K562 (cell line): Measurements from ENCODE around the gene HIF1AN. TPM values are rescaled to one million over a fixed set of nuclear protein-coding genes. Genes with fewer than 3 reads are reported as not detected.

Experiments
- ATAC-seq: fragments of 200-7000 bp; cut with Tn5 transposase; 3 replicates; pipeline ENCODE4 v1.9.1; 2020; ENCODE audit warnings: moderate library complexity
- BruUV-seq: library from RNA; stranded (reverse); fragments of 400-500 nt; replicated peaks from 2 replicates; lab custom pipeline; 2021; lab: Mats Ljungman, UMichigan
- CTCF ChIA-PET: fragments of 300-600 bp; formaldehyde crosslinking; extraction: SDS; loops from one replicate; lab custom pipeline; 2021; ENCODE audit warnings: low intra/inter-chr PET ratio; lab: Yijun Ruan, JAX
- POLR2A ChIA-PET: fragments of 300-600, 350-650 bp; sonication (Branson Sonifier 250); formaldehyde crosslinking; extraction: SDS; loops from one replicate; lab custom pipeline; 2021; ENCODE audit warnings: antibody characterized with exemption, inconsistent platforms; lab: Yijun Ruan, JAX
- DNase-seq, 4 experiments: peaks; one replicate each; pipeline versions ENCODE4 v3.0.0 to v3.0.0-alpha.2; 2011 to 2018; ENCODE audit warnings: low spot score in 3 of 4, mixed read lengths in 3 of 4; ENCODE audit errors: extremely low read depth in 1 of 4
- FAIRE-seq: peaks from 2 replicates; lab custom pipeline; 2011; peaks lifted over from hg19 to GRCh38; lab: Jason Lieb, UNC
- H2AFZ ChIP-seq: 2 replicates; pipeline ENCODE4 v1.6.0; 2011; ENCODE audit warnings: low read depth, low read length, control low read depth, inconsistent platforms
- H3K27ac ChIP-seq: fragments of 200-600 bp; 3 replicates; pipeline ENCODE4 v1.8.0; 2011; ENCODE audit warnings: low read depth, mild to moderate bottlenecking, control low read depth, inconsistent platforms, low read length, moderate library complexity, mixed read lengths; ENCODE audit errors: extremely low read depth
- H3K27me3 ChIP-seq, 2 experiments: fragments of 300-600 bp in 1 of 2; 2 replicates in 1 of 2; 3 replicates in 1 of 2; pipeline versions ENCODE4 v1.6.0 to v1.8.0; 2011; ENCODE audit warnings: inconsistent platforms in 2 of 2, low read length in 2 of 2, mild to moderate bottlenecking in 1 of 2, mixed read lengths in 1 of 2, moderate library complexity in 1 of 2; ENCODE audit not compliant: control insufficient read depth in 2 of 2, insufficient read depth in 2 of 2
- H3K36me3 ChIP-seq: fragments of 300-600 bp; 3 replicates; pipeline ENCODE4 v1.8.0; 2011; ENCODE audit warnings: mild to moderate bottlenecking, low read length, inconsistent platforms; ENCODE audit not compliant: control insufficient read depth, insufficient read depth
- H3K4me1 ChIP-seq, 2 experiments: fragments of 200-600 bp in 1 of 2; replicated peaks in 1 of 2; 2 replicates in 1 of 2; 3 replicates in 1 of 2; pipeline versions ENCODE4 v1.5.1 to v1.8.0; 2011; ENCODE audit warnings: inconsistent platforms in 2 of 2, low read length in 2 of 2, mild to moderate bottlenecking in 1 of 2, mixed read lengths in 1 of 2, moderate library complexity in 1 of 2; ENCODE audit not compliant: control insufficient read depth in 2 of 2, insufficient read depth in 2 of 2
- H3K4me2 ChIP-seq: 2 replicates; pipeline ENCODE4 v1.6.1; 2011; ENCODE audit warnings: low read length, control low read depth, inconsistent platforms, mixed read lengths; ENCODE audit not compliant: insufficient read depth
- H3K4me3 ChIP-seq: fragments of 200-600 bp; sonication (generic), shearing (Covaris generic); 2 replicates; pipeline ENCODE4 v1.5.1; 2016; ENCODE audit warnings: control low read depth, inconsistent platforms
- H3K79me2 ChIP-seq: fragments of 200-600 bp; 3 replicates; pipeline ENCODE4 v1.8.0; 2011; ENCODE audit warnings: low read length, inconsistent platforms; ENCODE audit not compliant: control insufficient read depth, insufficient read depth
- H3K9ac ChIP-seq, 2 experiments: 2 replicates each; pipeline versions ENCODE4 v1.6.0 to v1.6.1; 2011; ENCODE audit warnings: low read depth in 2 of 2, low read length in 2 of 2, control low read depth in 1 of 2, inconsistent platforms in 1 of 2, mild to moderate bottlenecking in 1 of 2, mixed read lengths in 1 of 2; ENCODE audit not compliant: insufficient read depth in 1 of 2
- H3K9me1 ChIP-seq: one replicate; pipeline ENCODE4 v1.6.0; 2011; ENCODE audit warnings: inconsistent platforms, mild to moderate bottlenecking, low read length, moderate library complexity; ENCODE audit not compliant: control insufficient read depth, insufficient read depth
- H3K9me3 ChIP-seq: replicated peaks from 2 replicates; pipeline ENCODE4 v1.5.1; 2011; ENCODE audit warnings: low read depth, low read length, inconsistent platforms; ENCODE audit not compliant: control insufficient read depth, insufficient read depth
- H4K20me1 ChIP-seq: replicated peaks from 2 replicates; pipeline ENCODE4 v1.6.1; 2011; ENCODE audit warnings: low read length, inconsistent platforms, mixed read lengths; ENCODE audit not compliant: control insufficient read depth, insufficient read depth
- ATF2 ChIP-seq: sonication (generic); formaldehyde crosslinking; IDR thresholded peaks from 2 replicates; pipeline ENCODE4 v1.8.1; 2022; ENCODE audit warnings: missing genetic modification reagents
- BACH1 ChIP-seq: fragments of 200-800 bp; sonication (Bioruptor generic); IDR thresholded peaks from 2 replicates; pipeline ENCODE4 v1.6.1; 2016; ENCODE audit warnings: missing genetic modification characterization, missing compliant biosample characterization
- BMI1 ChIP-seq: fragments of 150-350 bp; IDR thresholded peaks from 2 replicates; pipeline ENCODE4 v1.6.1; 2014; ENCODE audit warnings: low read length
- BRD9 ChIP-seq: fragments of 450-650 bp; IDR thresholded peaks from 2 replicates; pipeline ENCODE4 v1.6.1; 2018; ENCODE audit warnings: low read depth; ENCODE audit not compliant: partially characterized antibody
- HBP1 ChIP-seq: fragments of 450-650 bp; formaldehyde crosslinking; IDR thresholded peaks from 2 replicates; pipeline ENCODE4 v1.4.0; 2022; ENCODE audit warnings: missing genetic modification characterization
- HDAC8 ChIP-seq: fragments of 450-650 bp; IDR thresholded peaks from 2 replicates; pipeline ENCODE4 v1.6.1; 2016; ENCODE audit warnings: mild to moderate bottlenecking, missing genetic modification characterization, moderate library complexity, missing compliant biosample characterization
- JUN ChIP-seq, 2 experiments: sonication (generic) in 1 of 2; formaldehyde crosslinking in 1 of 2; IDR thresholded peaks; 2 replicates each; pipeline versions ENCODE4 v1.6.1 to v1.8.0; 2012 to 2022; ENCODE audit warnings: borderline replicate concordance in 2 of 2, mild to moderate bottlenecking in 2 of 2, improper control_type of control experiment in 1 of 2, low read depth in 1 of 2, low read length in 1 of 2, missing genetic modification reagents in 1 of 2
- NCOA6 ChIP-seq: fragments of 450-650 bp; IDR thresholded peaks from 2 replicates; pipeline ENCODE4 v1.6.1; 2017; ENCODE audit warnings: mild to moderate bottlenecking
- SMAD2 ChIP-seq: fragments of 150-350 bp; IDR thresholded peaks from 2 replicates; pipeline ENCODE4 v1.6.1; 2014; ENCODE audit warnings: low read depth, mild to moderate bottlenecking, low read length
- SRSF9 ChIP-seq: fragments of 200-400 bp; formaldehyde crosslinking; IDR thresholded peaks from 2 replicates; pipeline ENCODE4 v1.6.1; 2017; ENCODE audit warnings: low read depth, low read length, borderline replicate concordance
- ZNF217 ChIP-seq: sonication (generic); formaldehyde crosslinking; IDR thresholded peaks from 2 replicates; pipeline ENCODE4 v1.8.0; 2022; ENCODE audit warnings: mild to moderate bottlenecking, missing genetic modification reagents
- ZNF512 ChIP-seq: IDR thresholded peaks from 2 replicates; pipeline ENCODE4 v1.6.1; 2016; ENCODE audit warnings: missing genetic modification characterization, missing compliant biosample characterization
- WGBS: fragments of 100-300 bp; shearing (Covaris generic); methylation state at CpG from one replicate; pipeline ENCODE4 v1.1.6; 2016; ENCODE audit warnings: low coverage, mixed read lengths; ENCODE audit not compliant: insufficient coverage; ENCODE audit errors: missing lambda C conversion rate; 5-methylcytosine and 5-hydroxymethylcytosine counted together
- in situ Hi-C: fragments of 300-500 bp; cut with MboI; formaldehyde crosslinking; loops from 4 replicates; pipeline ENCODE4 v1.15.0; 2018; ENCODE audit warnings: inconsistent platforms, mixed read lengths
- intact Hi-C: fragments of 100-400 bp; cut with micrococcal nuclease; formaldehyde crosslinking; loops from 2 replicates; pipeline ENCODE4 v1.14.2; 2022
- polyA plus RNA-seq, 8 experiments: library from polyadenylated mRNA; depleted of rRNA in 4 of 8; stranded (reverse) in 5 of 8; unstranded in 3 of 8; fragments of >200 nt; fragmentation: Nextera tagmentation in 2 of 8; fragmentation: Illumina TruSeq in 1 of 8; extraction: Ambion mirVana in 2 of 8; extraction: Trizol in 1 of 8; gene quantifications; 2 replicates each; pipeline versions ENCODE4 v1.2.1 to v1.2.3, GENCODE V29; 2011 to 2014; ENCODE audit warnings: inconsistent platforms in 1 of 8, missing spikeins in 1 of 8
- total RNA-seq, 7 experiments: library from RNA; depleted of rRNA in 6 of 7; stranded (reverse); fragments of >200 nt in 6 of 7; fragmentation: Illumina TruSeq in 2 of 7; extraction: Trizol in 2 of 7; gene quantifications; 2 replicates each; pipeline versions ENCODE4 v1.2.1 to v1.2.3, GENCODE V29; 2011 to 2021; ENCODE audit warnings: low replicate concordance in 1 of 7
- TF ChIP-seq, protein P1 (sequence below): fragments of 450-650 bp; IDR thresholded peaks from 2 replicates; pipeline ENCODE4 v1.6.1; 2018; ENCODE audit not compliant: partially characterized antibody

HIF1AN gene
- total and polyA plus RNA-seq, 9 of the 15 experiments (the other 6 are each of a cell fraction or from before 2014, with no cell fraction given), result 1.2 to 16.8 (median 6.9) TPM

DNA sequence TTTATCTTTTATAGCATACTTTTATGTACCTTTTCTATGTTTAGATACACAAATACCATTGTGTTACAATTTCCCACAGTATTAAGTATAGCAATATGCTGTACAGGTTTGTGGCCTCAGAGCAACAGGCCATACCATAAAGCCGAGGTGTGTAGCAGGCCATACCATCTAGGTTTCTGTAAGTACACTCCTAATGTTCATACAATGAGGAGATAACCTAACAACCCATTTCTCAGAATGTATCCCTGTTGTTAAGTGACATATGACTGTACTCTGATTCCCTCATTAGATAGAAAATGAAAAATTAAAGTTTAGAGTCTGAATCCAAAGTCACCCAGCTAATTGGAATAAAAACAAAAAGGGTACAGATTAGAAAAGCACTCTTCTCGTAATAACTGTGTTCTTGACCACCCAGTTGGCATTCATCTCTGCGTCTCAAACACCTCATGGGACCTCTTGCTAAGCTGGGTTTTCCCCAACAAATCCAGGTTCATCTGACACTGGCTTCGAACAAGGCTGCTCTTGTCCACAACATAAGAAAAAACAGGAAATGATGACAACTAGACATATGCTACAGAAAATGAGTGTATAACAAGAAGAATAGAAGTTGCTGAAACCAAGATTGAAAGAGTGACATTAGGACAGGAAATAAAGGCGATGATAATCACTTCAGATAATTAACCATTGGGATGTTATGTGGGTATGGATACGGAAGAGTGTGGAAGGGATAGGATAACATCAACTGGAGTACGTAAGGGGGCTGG lies 7.4 kb upstream of the HIF1AN start:
- H3K27me3 ChIP-seq, result no peaks in the 10 kb centered on the region
- no peaks in the 10 kb centered on the region for H3K9me1 ChIP-seq
- DNase-seq (no peak), FAIRE-seq (no peak), ATAC-seq (no peak)
- H3K79me2 ChIP-seq, result peaks cover 24% of the 10 kb centered on the region
- peak overlapping the region; percentile 82 for H3K4me3 ChIP-seq
- ChIA-PET CTCF (no interaction called here), POLR2A (no interaction called here)
- TSS peak; percentile 55 for BruUV-seq
- no peaks in the 10 kb centered on the region for H4K20me1 ChIP-seq
- H3K27ac ChIP-seq, result peak overlapping the region; percentile 82
- 42% methylated on average over 7 of the region's 7 CpGs for WGBS
- no peaks in the 10 kb centered on the region; the same call in 1 of the 2 replicates for H3K9me3 ChIP-seq
- in situ Hi-C loops (no loop called here), intact Hi-C loops (no loop called here)
- H3K4me1 ChIP-seq, result peaks cover 0 to 14% of the 10 kb centered on the region in 2 experiments; a peak in 3 of 5 replicates
- peak overlapping the region; percentile 43 to 86; a peak in 2 of 4 replicates for H3K9ac ChIP-seq
- H3K36me3 ChIP-seq, result peaks cover 51% of the 10 kb centered on the region
- no peak overlapping the region for H2AFZ ChIP-seq
- H3K4me2 ChIP-seq, result peak overlapping the region; percentile 82
- TF ChIP-seq ZNF217 (CRISPR knock-in tag) (no peak), JUN (IDR thresholded peaks at IDR 0.05; ENCODE audit: borderline replicate concordance, low read depth, low read length) (no peak), JUN (CRISPR knock-in tag; IDR thresholded peaks at IDR 0.05; ENCODE audit: borderline replicate concordance) (no peak), BRD9 (no peak), NCOA6 (no peak), HBP1 (CRISPR knock-in tag) (no peak), SMAD2 (no peak), HDAC8 (tag) (no peak), BACH1 (tag) (no peak), SRSF9 (no peak), BMI1 (no peak), ATF2 (CRISPR knock-in tag) (no peak), ZNF512 (no peak)
- TF ChIP-seq, protein P1, sequence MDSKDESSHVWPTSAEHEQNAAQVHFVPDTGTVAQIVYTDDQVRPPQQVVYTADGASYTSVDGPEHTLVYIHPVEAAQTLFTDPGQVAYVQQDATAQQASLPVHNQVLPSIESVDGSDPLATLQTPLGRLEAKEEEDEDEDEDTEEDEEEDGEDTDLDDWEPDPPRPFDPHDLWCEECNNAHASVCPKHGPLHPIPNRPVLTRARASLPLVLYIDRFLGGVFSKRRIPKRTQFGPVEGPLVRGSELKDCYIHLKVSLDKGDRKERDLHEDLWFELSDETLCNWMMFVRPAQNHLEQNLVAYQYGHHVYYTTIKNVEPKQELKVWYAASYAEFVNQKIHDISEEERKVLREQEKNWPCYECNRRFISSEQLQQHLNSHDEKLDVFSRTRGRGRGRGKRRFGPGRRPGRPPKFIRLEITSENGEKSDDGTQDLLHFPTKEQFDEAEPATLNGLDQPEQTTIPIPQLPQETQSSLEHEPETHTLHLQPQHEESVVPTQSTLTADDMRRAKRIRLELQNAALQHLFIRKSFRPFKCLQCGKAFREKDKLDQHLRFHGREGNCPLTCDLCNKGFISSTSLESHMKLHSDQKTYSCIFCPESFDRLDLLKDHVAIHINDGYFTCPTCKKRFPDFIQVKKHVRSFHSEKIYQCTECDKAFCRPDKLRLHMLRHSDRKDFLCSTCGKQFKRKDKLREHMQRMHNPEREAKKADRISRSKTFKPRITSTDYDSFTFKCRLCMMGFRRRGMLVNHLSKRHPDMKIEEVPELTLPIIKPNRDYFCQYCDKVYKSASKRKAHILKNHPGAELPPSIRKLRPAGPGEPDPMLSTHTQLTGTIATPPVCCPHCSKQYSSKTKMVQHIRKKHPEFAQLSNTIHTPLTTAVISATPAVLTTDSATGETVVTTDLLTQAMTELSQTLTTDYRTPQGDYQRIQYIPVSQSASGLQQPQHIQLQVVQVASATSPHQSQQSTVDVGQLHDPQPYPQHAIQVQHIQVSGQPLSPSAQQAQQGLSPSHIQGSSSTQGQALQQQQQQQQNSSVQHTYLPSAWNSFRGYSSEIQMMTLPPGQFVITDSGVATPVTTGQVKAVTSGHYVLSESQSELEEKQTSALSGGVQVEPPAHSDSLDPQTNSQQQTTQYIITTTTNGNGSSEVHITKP, result peak; percentile 67
